Measurements from ENCODE around the gene CHRM3.

- TF ChIP-seq POLR2A (IDR thresholded peaks at IDR 0.05; ENCODE audit: low read depth), result no peak
- no peak for TF ChIP-seq EP300 (IDR thresholded peaks at IDR 0.05)
- no peak for TF ChIP-seq CTCF (IDR thresholded peaks at IDR 0.05)
Observed at GRCh38 chr1:239354231-239354630, 32.1 kb upstream of the CHRM3 start.

All from esophagus muscularis mucosa (tissue), 4 donors.